HEK293T (cell line): ENCODE data around the gene NAPG.
"Not testable (repeated sequence)": the region's sequence is repeated elsewhere in the genome, so short reads cannot be mapped to it uniquely, and the experiment has no call there.

Source experiments
- CTCF ChIA-PET: fragments of 350-600 bp; formaldehyde crosslinking; extraction: SDS; loops from one replicate; lab custom pipeline; 2021; ENCODE audit warnings: antibody characterized with exemption, inconsistent platforms; lab: Yijun Ruan, JAX
- POLR2A ChIA-PET: fragments of 350-600 bp; formaldehyde crosslinking; extraction: SDS; loops from one replicate; lab custom pipeline; 2020; ENCODE audit warnings: antibody characterized with exemption, inconsistent platforms; lab: Yijun Ruan, JAX
- DNase-seq: peaks from one replicate; pipeline ENCODE4 v3.0.0; 2012; ENCODE audit warnings: mixed read lengths; ENCODE audit errors: extremely low spot score
- ARNT ChIP-seq: fragments of 450-650 bp; IDR thresholded peaks from 2 replicates; pipeline ENCODE4 v1.6.1; 2017; ENCODE audit warnings: mild to moderate bottlenecking
- BHLHE40 ChIP-seq: fragments of 450-650 bp; IDR thresholded peaks from 2 replicates; pipeline ENCODE4 v1.6.1; 2016; ENCODE audit warnings: mild to moderate bottlenecking, moderate library complexity, borderline replicate concordance
- CTBP1 ChIP-seq: fragments of 450-650 bp; IDR thresholded peaks from 2 replicates; pipeline ENCODE4 v1.6.1; 2016; ENCODE audit warnings: borderline replicate concordance
- ELF4 ChIP-seq: fragments of 450-650 bp; IDR thresholded peaks from 2 replicates; pipeline ENCODE4 v1.6.1; 2017; ENCODE audit warnings: antibody characterized with exemption
- FOXA1 ChIP-seq: fragments of 450-650 bp; IDR thresholded peaks from 2 replicates; pipeline ENCODE4 v1.6.1; 2016; ENCODE audit warnings: mild to moderate bottlenecking
- FOXK2 ChIP-seq: fragments of 450-650 bp; IDR thresholded peaks from 2 replicates; pipeline ENCODE4 v1.6.1; 2016; ENCODE audit warnings: mild to moderate bottlenecking
- FOXM1 ChIP-seq: fragments of 450-650 bp; IDR thresholded peaks from 2 replicates; pipeline ENCODE4 v1.6.1; 2017; ENCODE audit warnings: mild to moderate bottlenecking, borderline replicate concordance
- HDGF ChIP-seq: fragments of 450-650 bp; IDR thresholded peaks from 2 replicates; pipeline ENCODE4 v1.6.1; 2017; ENCODE audit warnings: antibody characterized with exemption, borderline replicate concordance
- L3MBTL2 ChIP-seq: fragments of 450-650 bp; conservative IDR thresholded peaks from 2 replicates; pipeline ENCODE4 v1.6.1; 2016; ENCODE audit warnings: mild to moderate bottlenecking
- LEF1 ChIP-seq: fragments of 450-650 bp; IDR thresholded peaks from 2 replicates; pipeline ENCODE4 v1.6.1; 2017; ENCODE audit warnings: mild to moderate bottlenecking, borderline replicate concordance
- NFRKB ChIP-seq: fragments of 450-650 bp; IDR thresholded peaks from 2 replicates; pipeline ENCODE4 v1.6.1; 2016; ENCODE audit warnings: mild to moderate bottlenecking, moderate library complexity
- PKNOX1 ChIP-seq: fragments of 450-650 bp; IDR thresholded peaks from 2 replicates; pipeline ENCODE4 v1.6.1; 2016
- SP1 ChIP-seq: fragments of 450-650 bp; IDR thresholded peaks from 2 replicates; pipeline ENCODE4 v1.6.1; 2017
- SUZ12 ChIP-seq: fragments of 450-650 bp; IDR thresholded peaks from 2 replicates; pipeline ENCODE4 v1.6.1; 2016; ENCODE audit warnings: mild to moderate bottlenecking
- TARDBP ChIP-seq: fragments of 450-650 bp; IDR thresholded peaks from 2 replicates; pipeline ENCODE4 v1.6.1; 2016
- ZNF384 ChIP-seq: fragments of 450-650 bp; IDR thresholded peaks from 2 replicates; pipeline ENCODE4 v1.6.1; 2016

The NAPG gene

GRCh38 chr18:10490401-10491165 lies 35.2 kb upstream of the NAPG start:
- peak; percentile 41 for DNase-seq
- ChIA-PET CTCF (interaction anchor here (0.6 to 0.7 kb wide), 2 partner anchors 8 to 471 kb away, joined by 3 read pairs; no protein-coding TSS in a partner anchor), POLR2A (no interaction called here)
- TF ChIP-seq L3MBTL2 (no peak), HDGF (no peak), BHLHE40 (no peak), ZNF384 (no peak), ARNT (no peak), LEF1 (no peak), FOXM1 (no peak), FOXA1 (no peak), PKNOX1 (no peak), FOXK2 (no peak), SUZ12 (no peak), ELF4 (no peak), SP1 (no peak), NFRKB (no peak), CTBP1 (no peak)

- CTCF ChIA-PET: no interaction called here
- POLR2A ChIA-PET: no interaction called here
- TF ChIP-seq LEF1: no peak
- TF ChIP-seq FOXK2: no peak
- no peak for TF ChIP-seq FOXA1
- no peak for TF ChIP-seq SUZ12
- TF ChIP-seq HDGF: no peak
Observed at GRCh38 chr18:10495936-10496335, 29.9 kb upstream of the NAPG start.

GRCh38 chr18:10497206-10497749 lies 28.5 kb upstream of the NAPG start:
- POLR2A ChIA-PET: no interaction called here
- DNase-seq: no peak
- CTCF ChIA-PET: interaction anchor here (0.6 kb wide), 1 partner anchor 624 kb away, joined by 3 read pairs; no protein-coding TSS in a partner anchor
- TF ChIP-seq CTBP1 (no peak), BHLHE40 (no peak), FOXA1 (no peak), SUZ12 (no peak), ZNF384 (no peak), L3MBTL2 (no peak), TARDBP (no peak), HDGF (no peak), ARNT (no peak), FOXM1 (no peak), LEF1 (no peak)

More at GRCh38 chr18:10495936-10496335, 29.9 kb upstream of the NAPG start:
- DNase-seq: no peak

- no peak for DNase-seq
- POLR2A ChIA-PET: no interaction called here
- CTCF ChIA-PET: interaction anchor here (0.7 kb wide), 1 partner anchor 9 kb away, joined by 3 read pairs; no protein-coding TSS in a partner anchor
- TF ChIP-seq ARNT (no peak), NFRKB (no peak), HDGF (no peak), SP1 (no peak), L3MBTL2 (no peak), FOXA1 (no peak), SUZ12 (no peak), FOXM1 (no peak), ELF4 (no peak), PKNOX1 (no peak), CTBP1 (no peak), BHLHE40 (no peak), TARDBP (no peak), FOXK2 (no peak), LEF1 (no peak)
Observed at GRCh38 chr18:10499230-10499629, 26.6 kb upstream of the NAPG start.

GRCh38 chr18:10500038-10500437 lies 25.8 kb upstream of the NAPG start:
- ChIA-PET POLR2A (no interaction called here), CTCF (no interaction called here)
- no peak for DNase-seq
- TF ChIP-seq SP1 (no peak), TARDBP (no peak), NFRKB (no peak), ELF4 (no peak), HDGF (no peak), ZNF384 (no peak), FOXK2 (no peak), PKNOX1 (no peak), FOXA1 (no peak), CTBP1 (no peak), SUZ12 (no peak), LEF1 (no peak)

- no peak for DNase-seq
- ChIA-PET CTCF (no interaction called here), POLR2A (no interaction called here)
- TF ChIP-seq ARNT (no peak), NFRKB (no peak), ELF4 (no peak), TARDBP (no peak), CTBP1 (no peak), LEF1 (no peak), SUZ12 (no peak)
Observed at GRCh38 chr18:10504723-10505122, 21.1 kb upstream of the NAPG start.

- DNase-seq, CTCF ChIA-PET, POLR2A ChIA-PET: not testable (repeated sequence)
Observed at GRCh38 chr18:10505892-10506291, 19.9 kb upstream of the NAPG start.
